Measurements from ENCODE around the gene CRLF3.
"Not testable (repeated sequence)": the region's sequence is repeated elsewhere in the genome, so short reads cannot be mapped to it uniquely, and the experiment has no call there.

CRLF3 gene

GRCh38 chr17:30824356-30825145 is at the start of gene CRLF3:
TSS of gene CRLF3 (minus strand) at chr17:30824692. CDS start at chr17:30824651, 41 bp downstream.
- peak; percentile 94 for DNase-seq

GRCh38 chr17:30869005-30869404 is 44.5 kb upstream of the CRLF3 start:
- no peak for DNase-seq

- DNase-seq = no peak
These were observed 40.1 kb upstream of the CRLF3 start for GRCh38 chr17:30864636-30865035.

- DNase-seq = no peak
These were observed 34.2 kb upstream of the CRLF3 start for GRCh38 chr17:30858556-30859250.

GRCh38 chr17:30854146-30854545 is 29.7 kb upstream of the CRLF3 start:
- no peak for DNase-seq

- peak; percentile 83 for DNase-seq
These were observed 23.5 kb upstream of the CRLF3 start for GRCh38 chr17:30848021-30848420.

- no peak for DNase-seq
These were observed 16.3 kb upstream of the CRLF3 start for GRCh38 chr17:30840771-30841170.

- no peak for DNase-seq
These were observed 13.8 kb upstream of the CRLF3 start for GRCh38 chr17:30838202-30838807.

GRCh38 chr17:30832438-30833124 is 8.1 kb upstream of the CRLF3 start:
- peak; percentile 55 for DNase-seq

- peak; percentile 95 for DNase-seq
These were observed 7.4 kb upstream of the CRLF3 start, which contains the start of gene ATAD5 for GRCh38 chr17:30831663-30832437. TSS of gene ATAD5 (plus strand) at chr17:30831966. CDS start at chr17:30832348, 382 bp downstream.

- DNase-seq = peak; percentile 67
These were observed 6.8 kb upstream of the CRLF3 start for GRCh38 chr17:30831257-30831656.

GRCh38 chr17:30829022-30829421 is 4.5 kb upstream of the CRLF3 start:
- no peak for DNase-seq

GRCh38 chr17:30827082-30827481 is 2.6 kb upstream of the CRLF3 start:
- DNase-seq = no peak

GRCh38 chr17:30824002-30824355 is 513 bp downstream of the CRLF3 start:
- DNase-seq = peak; percentile 44

GRCh38 chr17:30823421-30823820 is 1.1 kb downstream of the CRLF3 start:
- DNase-seq = peak; percentile 69

GRCh38 chr17:30822919-30823318 is 1.6 kb downstream of the CRLF3 start:
- peak; percentile 53 for DNase-seq

GRCh38 chr17:30821871-30822723 is 2.4 kb downstream of the CRLF3 start:
- peak; percentile 50 for DNase-seq

GRCh38 chr17:30819971-30820705 is 4.4 kb downstream of the CRLF3 start:
- DNase-seq = peak; percentile 60

- no peak for DNase-seq
These were observed 8.3 kb downstream of the CRLF3 start for GRCh38 chr17:30816165-30816564.

GRCh38 chr17:30814860-30815259 is 9.6 kb downstream of the CRLF3 start:
- DNase-seq = not testable (repeated sequence)

GRCh38 chr17:30814236-30814635 is 10.3 kb downstream of the CRLF3 start:
- DNase-seq = not testable (repeated sequence)
